ENCODE data around the gene ABCD1. TPM values are rescaled to one million over a fixed set of nuclear protein-coding genes. Genes with fewer than 3 reads are reported as not detected.
"Not testable (repeated sequence)": the region's sequence is repeated elsewhere in the genome, so short reads cannot be mapped to it uniquely, and the experiment has no call there.

Gene ABCD1
- total RNA-seq, 5 donors from 2014 or later (not counting 1 experiment from before 2014, with no cell fraction given), result 6.9 to 10.7 (median 7.9) TPM

DNA sequence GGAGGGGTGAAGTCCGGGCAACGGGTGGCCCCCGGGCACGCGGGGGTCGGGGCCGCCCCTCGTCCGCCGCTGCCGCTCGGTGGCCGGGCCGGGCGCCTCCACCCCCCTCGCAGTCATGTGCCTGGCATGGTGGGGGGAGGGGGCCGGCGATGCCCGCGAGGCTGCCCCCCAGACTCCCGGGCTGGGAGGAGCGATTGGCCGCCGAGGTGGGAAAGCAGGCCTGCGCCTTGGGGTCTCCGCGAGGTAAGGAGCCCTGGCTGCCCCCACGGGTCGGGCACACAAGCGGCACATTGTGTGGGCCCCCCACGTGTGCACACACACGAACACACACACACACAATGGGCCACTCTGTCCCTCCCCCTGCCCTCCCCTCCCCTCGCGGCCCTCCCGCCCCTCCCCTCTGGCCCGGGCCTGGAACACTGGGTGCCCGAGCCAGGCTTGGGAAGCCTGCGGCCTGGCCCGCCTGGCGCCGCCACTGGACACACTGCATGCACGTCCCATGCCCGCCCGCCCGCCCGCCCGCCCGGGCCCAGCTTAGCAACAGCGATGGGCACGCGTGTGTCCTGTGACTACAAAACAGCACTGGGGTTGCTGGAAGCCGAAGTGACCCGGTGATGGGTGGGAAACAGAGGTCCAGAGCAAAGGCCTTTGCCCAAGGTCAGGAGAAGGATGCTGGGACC, 35.6 kb upstream of the ABCD1 start:
- WGBS (ENCODE audit: insufficient coverage), result 0% methylated on average over 1 of the region's 53 CpGs
- H3K4me1 Mint-ChIP-seq, result no peaks in the 10 kb centered on the region
- no peak overlapping the region for H3K4me3 Mint-ChIP-seq
- no peaks in the 10 kb centered on the region for H3K36me3 ChIP-seq (ENCODE audit: control insufficient read depth in 2 of 2, extremely low read depth in 1 of 2, insufficient read depth in 1 of 2, low read length in 1 of 2)
- CTCF ChIA-PET, result no interaction called here
- no peaks in the 10 kb centered on the region for H3K9me3 ChIP-seq
- no peak for ATAC-seq (replicated peaks in 1 of 4)
- H3K27ac Mint-ChIP-seq, result no peak overlapping the region
- no peaks in the 10 kb centered on the region for H3K9me3 Mint-ChIP-seq
- POLR2A ChIA-PET, result no interaction called here
- peaks cover 8 to 11% of the 10 kb centered on the region in 2 donors for H3K27me3 Mint-ChIP-seq
- H3K4me3 ChIP-seq (ENCODE audit: control insufficient read depth in 1 of 2, extremely low read depth in 1 of 2, low read length in 1 of 2), result no peak overlapping the region
- no peaks in the 10 kb centered on the region for H3K36me3 Mint-ChIP-seq
- no peak overlapping the region for H3K27ac ChIP-seq (ENCODE audit: low read length)
- H3K4me1 ChIP-seq (ENCODE audit: control insufficient read depth in 1 of 2, extremely low read depth in 1 of 2, insufficient read depth in 2 of 2, low read length in 2 of 2), result peaks cover 0 to 4% of the 10 kb centered on the region in 2 experiments
- H3K27me3 ChIP-seq (replicated peaks in 1 of 2; ENCODE audit: control insufficient read depth in 2 of 2, extremely low read depth in 1 of 2, insufficient read depth in 2 of 2, low read length in 1 of 2), result peaks cover 0 to 37% of the 10 kb centered on the region in 2 experiments
- DNase-seq, result no peak

DNA sequence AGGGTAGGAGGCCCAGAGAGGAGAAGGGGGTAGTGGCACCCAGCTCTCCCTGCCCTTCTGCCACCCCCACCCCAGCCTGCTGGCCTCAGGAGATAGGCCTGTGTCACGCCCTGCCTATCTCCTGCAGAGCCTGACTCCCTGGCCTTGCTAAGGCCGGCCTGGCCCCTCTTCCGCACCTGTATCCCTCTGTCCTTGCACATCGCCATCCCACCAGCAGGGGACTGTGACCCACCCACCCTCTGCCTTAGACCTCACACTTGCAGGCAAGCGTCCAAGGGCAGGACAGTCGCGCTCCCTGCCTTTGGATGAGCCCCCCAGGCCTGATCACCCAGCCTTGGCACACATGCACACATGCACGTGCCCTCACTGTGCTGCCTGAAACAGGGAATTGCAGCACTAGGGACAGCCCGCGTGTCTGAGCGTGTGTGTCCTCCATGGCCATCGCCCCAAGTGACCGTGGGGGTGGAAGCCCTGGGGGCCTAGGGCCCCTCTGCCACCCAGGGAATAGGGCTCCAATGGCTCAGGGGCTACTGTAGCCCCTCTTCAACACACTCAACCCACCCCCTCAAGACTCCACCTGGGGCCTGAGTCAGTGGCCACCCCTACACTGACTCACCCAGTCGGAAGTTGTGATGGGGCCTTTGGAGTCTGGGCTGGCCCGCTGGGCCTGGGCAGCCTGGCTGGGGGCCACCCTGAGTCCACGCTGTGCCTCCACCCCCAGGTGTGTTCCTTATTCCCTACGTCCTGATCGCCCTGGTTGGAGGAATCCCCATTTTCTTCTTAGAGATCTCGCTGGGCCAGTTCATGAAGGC, 34.8 kb upstream of the ABCD1 start:
- 88% methylated on average over 11 of the region's 19 CpGs for WGBS (ENCODE audit: insufficient coverage)
- Mint-ChIP-seq H3K27me3 (peaks cover 8 to 11% of the 10 kb centered on the region in 2 donors), H3K4me3 (peak overlapping the region in 1 of 3 donors; percentile 28), H3K27ac (no peak overlapping the region), H3K36me3 (no peaks in the 10 kb centered on the region), H3K9me3 (no peaks in the 10 kb centered on the region), H3K4me1 (no peaks in the 10 kb centered on the region)
- ChIA-PET POLR2A (no interaction called here), CTCF (no interaction called here)
- Histone ChIP-seq H3K9me3 (no peaks in the 10 kb centered on the region), H3K4me1 (ENCODE audit: control insufficient read depth in 1 of 2, extremely low read depth in 1 of 2, insufficient read depth in 2 of 2, low read length in 2 of 2) (peaks cover 0 to 4% of the 10 kb centered on the region in 2 experiments), H3K27me3 (replicated peaks in 1 of 2; ENCODE audit: control insufficient read depth in 2 of 2, extremely low read depth in 1 of 2, insufficient read depth in 2 of 2, low read length in 1 of 2) (peaks cover 0 to 37% of the 10 kb centered on the region in 2 experiments), H3K4me3 (ENCODE audit: control insufficient read depth in 1 of 2, extremely low read depth in 1 of 2, low read length in 1 of 2) (no peak overlapping the region), H3K27ac (ENCODE audit: low read length) (no peak overlapping the region), H3K36me3 (ENCODE audit: control insufficient read depth in 2 of 2, extremely low read depth in 1 of 2, insufficient read depth in 1 of 2, low read length in 1 of 2) (no peaks in the 10 kb centered on the region)
- no peak for ATAC-seq (replicated peaks in 1 of 4)
- no peak for DNase-seq

DNA sequence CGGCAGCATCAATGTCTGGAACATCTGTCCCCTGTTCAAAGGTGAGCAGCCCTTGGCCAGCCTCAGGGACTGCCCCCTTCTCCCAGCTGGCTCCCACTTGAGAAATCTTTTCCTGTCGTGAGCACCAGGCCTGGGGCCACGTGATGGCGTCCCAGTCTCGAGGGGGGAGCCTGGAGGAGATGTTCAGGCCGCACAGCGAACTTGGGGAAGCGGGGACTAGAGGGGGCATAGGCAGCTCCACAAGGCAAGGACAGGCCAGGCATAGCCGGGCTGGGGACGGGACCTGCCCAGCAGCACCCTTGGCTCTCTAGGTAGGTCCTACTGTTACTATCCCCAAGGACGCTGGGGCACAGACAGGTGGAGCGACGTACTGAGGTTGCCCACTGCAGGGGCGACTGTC, 34.2 kb upstream of the ABCD1 start:
- Histone ChIP-seq H3K27ac (ENCODE audit: low read length) (no peak overlapping the region), H3K27me3 (replicated peaks in 1 of 2; ENCODE audit: control insufficient read depth in 2 of 2, extremely low read depth in 1 of 2, insufficient read depth in 2 of 2, low read length in 1 of 2) (peaks cover 0 to 34% of the 10 kb centered on the region in 2 experiments), H3K4me3 (ENCODE audit: control insufficient read depth in 1 of 2, extremely low read depth in 1 of 2, low read length in 1 of 2) (no peak overlapping the region), H3K4me1 (ENCODE audit: control insufficient read depth in 1 of 2, extremely low read depth in 1 of 2, insufficient read depth in 2 of 2, low read length in 2 of 2) (peaks cover 0 to 4% of the 10 kb centered on the region in 2 experiments), H3K36me3 (ENCODE audit: control insufficient read depth in 2 of 2, extremely low read depth in 1 of 2, insufficient read depth in 1 of 2, low read length in 1 of 2) (no peaks in the 10 kb centered on the region), H3K9me3 (no peaks in the 10 kb centered on the region)
- Mint-ChIP-seq H3K4me3 (no peak overlapping the region), H3K36me3 (no peaks in the 10 kb centered on the region), H3K27me3 (peaks cover 8 to 11% of the 10 kb centered on the region in 2 donors), H3K4me1 (no peaks in the 10 kb centered on the region), H3K9me3 (no peaks in the 10 kb centered on the region), H3K27ac (no peak overlapping the region)
- 91% methylated on average over 4 of the region's 14 CpGs for WGBS (ENCODE audit: insufficient coverage)
- ATAC-seq (replicated peaks in 1 of 4) (no peak), DNase-seq (no peak)
- ChIA-PET POLR2A (no interaction called here), CTCF (no interaction called here)

DNA sequence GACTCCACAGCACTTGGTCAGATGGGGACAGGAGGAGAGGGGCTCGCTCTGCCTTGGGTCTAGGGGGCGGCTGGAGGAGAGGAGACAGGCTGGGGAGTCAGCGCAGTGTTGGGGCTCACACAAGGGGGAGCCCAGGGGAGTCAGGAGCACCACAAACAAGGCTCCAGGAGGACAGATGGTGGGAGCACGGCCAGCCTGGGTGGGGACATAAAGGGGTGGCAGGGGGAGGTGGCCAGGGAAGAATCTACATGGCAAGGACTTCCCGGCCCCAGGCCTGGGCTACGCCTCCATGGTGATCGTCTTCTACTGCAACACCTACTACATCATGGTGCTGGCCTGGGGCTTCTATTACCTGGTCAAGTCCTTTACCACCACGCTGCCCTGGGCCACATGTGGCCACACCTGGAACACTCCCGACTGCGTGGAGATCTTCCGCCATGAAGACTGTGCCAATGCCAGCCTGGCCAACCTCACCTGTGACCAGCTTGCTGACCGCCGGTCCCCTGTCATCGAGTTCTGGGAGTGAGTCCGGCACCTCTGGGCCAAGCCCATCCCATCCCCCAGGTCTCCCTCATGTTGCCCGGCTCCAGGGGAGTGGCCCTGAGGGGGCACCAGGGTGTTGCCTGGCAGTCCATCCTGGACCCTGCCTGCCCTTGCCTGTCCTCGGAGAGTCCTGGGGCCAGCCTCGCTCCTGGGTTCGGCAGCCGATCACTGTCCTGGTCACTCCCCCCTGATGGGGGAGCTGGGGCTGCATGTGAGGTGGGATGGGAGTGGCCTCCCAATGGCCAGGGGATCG, 33.4 kb upstream of the ABCD1 start:
- peaks cover 0 to 27% of the 10 kb centered on the region in 2 experiments for H3K27me3 ChIP-seq (replicated peaks in 1 of 2; ENCODE audit: control insufficient read depth in 2 of 2, extremely low read depth in 1 of 2, insufficient read depth in 2 of 2, low read length in 1 of 2)
- H3K27me3 Mint-ChIP-seq; H3K27ac ChIP-seq (ENCODE audit: low read length); H3K9me3 Mint-ChIP-seq; ATAC-seq (replicated peaks in 1 of 4); H3K4me1 Mint-ChIP-seq; H3K4me3 Mint-ChIP-seq; H3K36me3 Mint-ChIP-seq; CTCF ChIA-PET; H3K9me3 ChIP-seq; H3K36me3 ChIP-seq (ENCODE audit: control insufficient read depth in 2 of 2, extremely low read depth in 1 of 2, insufficient read depth in 1 of 2, low read length in 1 of 2); H3K27ac Mint-ChIP-seq; H3K4me3 ChIP-seq (ENCODE audit: control insufficient read depth in 1 of 2, extremely low read depth in 1 of 2, low read length in 1 of 2); DNase-seq; H3K4me1 ChIP-seq (ENCODE audit: control insufficient read depth in 1 of 2, extremely low read depth in 1 of 2, insufficient read depth in 2 of 2, low read length in 2 of 2); POLR2A ChIA-PET: not testable (repeated sequence)
- WGBS (ENCODE audit: insufficient coverage), result 95% methylated on average over 3 of the region's 21 CpGs

DNA sequence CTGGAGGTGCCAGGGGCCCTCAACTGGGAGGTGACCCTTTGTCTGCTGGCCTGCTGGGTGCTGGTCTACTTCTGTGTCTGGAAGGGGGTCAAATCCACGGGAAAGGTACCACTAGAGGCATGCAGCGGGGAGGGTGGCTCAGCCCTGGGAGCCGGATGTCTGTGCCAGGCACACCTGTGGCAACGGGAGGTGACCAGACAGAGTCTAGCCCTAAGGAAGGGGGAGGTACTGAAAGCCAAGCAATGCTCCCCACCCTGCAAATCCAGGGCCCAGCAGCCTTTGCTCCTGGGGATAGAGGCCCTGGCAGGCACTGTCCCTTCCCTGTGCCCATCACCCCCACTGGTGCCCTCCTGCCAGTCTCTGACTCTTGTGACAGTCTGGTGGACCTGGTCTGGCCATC, 32.7 kb upstream of the ABCD1 start:
- Mint-ChIP-seq H3K9me3 (no peaks in the 10 kb centered on the region), H3K36me3 (peaks cover under 1% of the 10 kb centered on the region), H3K4me3 (no peak overlapping the region), H3K27ac (no peak overlapping the region), H3K27me3 (peaks cover 2 to 4% of the 10 kb centered on the region in 2 donors), H3K4me1 (no peaks in the 10 kb centered on the region)
- peaks cover 0 to 19% of the 10 kb centered on the region in 2 experiments for H3K27me3 ChIP-seq (replicated peaks in 1 of 2; ENCODE audit: control insufficient read depth in 2 of 2, extremely low read depth in 1 of 2, insufficient read depth in 2 of 2, low read length in 1 of 2)
- POLR2A ChIA-PET, result no interaction called here
- no peak for DNase-seq
- no peak for ATAC-seq (replicated peaks in 1 of 4)
- CTCF ChIA-PET, result no interaction called here
- peaks cover 0 to 4% of the 10 kb centered on the region in 2 experiments for H3K4me1 ChIP-seq (ENCODE audit: control insufficient read depth in 1 of 2, extremely low read depth in 1 of 2, insufficient read depth in 2 of 2, low read length in 2 of 2)
- no peaks in the 10 kb centered on the region for H3K9me3 ChIP-seq
- H3K4me3 ChIP-seq (ENCODE audit: control insufficient read depth in 1 of 2, extremely low read depth in 1 of 2, low read length in 1 of 2), result no peak overlapping the region
- H3K36me3 ChIP-seq (ENCODE audit: control insufficient read depth in 2 of 2, extremely low read depth in 1 of 2, insufficient read depth in 1 of 2, low read length in 1 of 2), result peaks cover 0 to 2% of the 10 kb centered on the region in 2 donors
- no peak overlapping the region for H3K27ac ChIP-seq (ENCODE audit: low read length)
- 92% methylated on average over 2 of the region's 4 CpGs for WGBS (ENCODE audit: insufficient coverage)

DNA sequence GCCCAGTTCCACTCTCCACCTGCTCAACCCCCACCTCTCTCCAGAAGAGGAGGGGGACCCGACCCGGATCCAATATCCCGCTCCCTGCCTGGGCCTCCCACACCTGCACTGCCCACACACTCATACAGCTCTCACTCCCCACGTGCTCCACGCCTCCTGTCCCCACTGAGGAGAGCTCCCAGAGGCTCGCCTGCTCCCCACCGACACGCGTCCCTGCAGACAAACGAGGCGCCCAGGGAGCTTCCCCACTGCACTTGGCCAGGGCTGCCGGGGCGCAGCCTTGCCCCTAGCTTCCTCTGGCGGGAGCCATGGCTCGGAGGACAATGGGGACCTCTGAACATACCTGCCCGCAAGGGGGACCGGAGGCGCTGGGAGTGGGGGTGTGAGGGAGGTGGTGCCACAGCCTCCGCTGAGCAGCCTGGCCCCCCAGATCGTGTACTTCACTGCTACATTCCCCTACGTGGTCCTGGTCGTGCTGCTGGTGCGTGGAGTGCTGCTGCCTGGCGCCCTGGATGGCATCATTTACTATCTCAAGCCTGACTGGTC, 32.0 kb upstream of the ABCD1 start:
- peaks cover 2 to 9% of the 10 kb centered on the region in 2 donors for H3K27me3 Mint-ChIP-seq
- peak overlapping the region in 1 of 2 donors; percentile 44 for H3K27ac Mint-ChIP-seq
- DNase-seq, result no peak

More for the DNA sequence above, 32.0 kb upstream of the ABCD1 start:
- no peaks in the 10 kb centered on the region for H3K9me3 Mint-ChIP-seq
- Histone ChIP-seq H3K9me3 (no peaks in the 10 kb centered on the region), H3K27me3 (replicated peaks in 1 of 2; ENCODE audit: control insufficient read depth in 2 of 2, extremely low read depth in 1 of 2, insufficient read depth in 2 of 2, low read length in 1 of 2) (peaks cover 0 to 14% of the 10 kb centered on the region in 2 experiments), H3K4me3 (ENCODE audit: control insufficient read depth in 1 of 2, extremely low read depth in 1 of 2, low read length in 1 of 2) (no peak overlapping the region), H3K27ac (ENCODE audit: low read length) (no peak overlapping the region), H3K4me1 (ENCODE audit: control insufficient read depth in 1 of 2, extremely low read depth in 1 of 2, insufficient read depth in 2 of 2, low read length in 2 of 2) (no peaks in the 10 kb centered on the region), H3K36me3 (ENCODE audit: control insufficient read depth in 2 of 2, extremely low read depth in 1 of 2, insufficient read depth in 1 of 2, low read length in 1 of 2) (peaks cover 0 to 5% of the 10 kb centered on the region in 2 donors)
- no peak overlapping the region for H3K4me3 Mint-ChIP-seq
- peaks cover 7% of the 10 kb centered on the region for H3K36me3 Mint-ChIP-seq
- no peak for ATAC-seq (replicated peaks in 1 of 4)
- POLR2A ChIA-PET, result no interaction called here
- 55% methylated on average over 9 of the region's 24 CpGs for whole genome bisulfite sequencing (ENCODE audit: insufficient coverage)
- CTCF ChIA-PET, result no interaction called here
- H3K4me1 Mint-ChIP-seq, result peaks cover 0 to 6% (median 0%) of the 10 kb centered on the region in 3 donors
